ENCODE measurements around the gene MAN2B1. TPM values are rescaled to one million over a fixed set of nuclear protein-coding genes. Genes with fewer than 3 reads are reported as not detected.
"Not testable (repeated sequence)": the region's sequence is repeated elsewhere in the genome, so short reads cannot be mapped to it uniquely, and the experiment has no call there.

The MAN2B1 gene
- polyA plus RNA-seq, 2 of the 4 experiments (the other 2 are of a cell fraction) = 13.0 to 16.3 TPM

DNA sequence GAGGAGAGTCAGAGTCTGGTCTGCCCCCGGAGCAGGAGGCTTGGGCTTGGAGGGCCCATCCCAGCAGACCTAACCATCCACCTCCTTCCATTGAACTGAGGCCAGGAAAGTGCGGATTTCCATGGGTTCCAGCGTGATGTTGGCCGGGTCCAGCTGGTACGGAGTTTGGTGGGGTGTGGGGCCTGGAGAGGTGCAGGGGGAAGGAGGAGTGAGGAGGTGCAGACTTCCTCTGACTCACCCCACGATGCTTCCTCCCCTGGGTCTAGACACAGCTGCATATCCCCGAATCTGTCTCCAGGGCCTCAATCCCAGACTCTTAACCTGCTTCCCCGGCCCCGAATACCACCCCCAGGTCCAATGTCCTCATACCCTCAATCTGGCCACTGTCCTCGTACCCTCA is 20.0 kb downstream of the MAN2B1 start:
- Histone ChIP-seq H3K9me3 (peaks cover 5% of the 10 kb centered on the region; the same call in 1 of the 3 replicates), H3K4me1 (no peaks in the 10 kb centered on the region), H3K27ac (no peak overlapping the region), H3K4me2 (no peak overlapping the region), H3K4me3 (no peak overlapping the region)
- no peak for FAIRE-seq
- WGBS (ENCODE audit: missing lambda C conversion rate) = 93% methylated on average over 6 of the region's 10 CpGs
- CTCF ChIA-PET = no interaction called here
- POLR2A ChIA-PET = no interaction called here
- TF ChIP-seq MAFK (IDR thresholded peaks at IDR 0.05; ENCODE audit: partially characterized antibody) (no peak), HOXB5 (CRISPR knock-in tag; IDR thresholded peaks at IDR 0.05) (no peak), RCOR1 (IDR thresholded peaks at IDR 0.05; ENCODE audit: low read depth, low read length) (no peak), NR3C1 (IDR thresholded peaks at IDR 0.05) (no peak), EHF (CRISPR knock-in tag; IDR thresholded peaks at IDR 0.05) (no peak), TP53 (CRISPR knock-in tag; IDR thresholded peaks at IDR 0.05) (no peak), HDAC2 (IDR thresholded peaks at IDR 0.05) (no peak), RNF2 (IDR thresholded peaks at IDR 0.05; ENCODE audit: borderline replicate concordance, low read depth) (no peak), MAZ (IDR thresholded peaks at IDR 0.05; ENCODE audit: borderline replicate concordance, low read depth, low read length) (no peak), ZSCAN20 (CRISPR knock-in tag; IDR thresholded peaks at IDR 0.05) (no peak), ZNF302 (CRISPR knock-in tag; IDR thresholded peaks at IDR 0.05) (no peak), TFCP2L1 (CRISPR knock-in tag; IDR thresholded peaks at IDR 0.05) (no peak), HOXA7 (CRISPR knock-in tag; IDR thresholded peaks at IDR 0.05) (no peak), FOSL2 (IDR thresholded peaks at IDR 0.05) (no peak), FOSL2 (CRISPR knock-in tag; IDR thresholded peaks at IDR 0.05) (no peak), ELK1 (IDR thresholded peaks at IDR 0.05; ENCODE audit: low read depth, low read length) (no peak), ATOH8 (CRISPR knock-in tag; IDR thresholded peaks at IDR 0.05; ENCODE audit: low read depth) (no peak)
- no peak for ATAC-seq
- no peak for DNase-seq (ENCODE audit: low read depth in 1 of 2, low spot score in 1 of 2)

GRCh38 chr19:12643716-12644115 is 22.8 kb downstream of the MAN2B1 start:
- POLR2A ChIA-PET; H3K4me2 ChIP-seq; FAIRE-seq; H3K4me1 ChIP-seq; H3K27ac ChIP-seq; H3K4me3 ChIP-seq; ATAC-seq; DNase-seq (ENCODE audit: low read depth in 1 of 2, low spot score in 1 of 2); CTCF ChIA-PET: not testable (repeated sequence)
- WGBS (ENCODE audit: missing lambda C conversion rate) = 88% methylated on average over 14 of the region's 14 CpGs
- H3K9me3 ChIP-seq = peaks cover 13% of the 10 kb centered on the region; the same call in 1 of the 3 replicates

DNA sequence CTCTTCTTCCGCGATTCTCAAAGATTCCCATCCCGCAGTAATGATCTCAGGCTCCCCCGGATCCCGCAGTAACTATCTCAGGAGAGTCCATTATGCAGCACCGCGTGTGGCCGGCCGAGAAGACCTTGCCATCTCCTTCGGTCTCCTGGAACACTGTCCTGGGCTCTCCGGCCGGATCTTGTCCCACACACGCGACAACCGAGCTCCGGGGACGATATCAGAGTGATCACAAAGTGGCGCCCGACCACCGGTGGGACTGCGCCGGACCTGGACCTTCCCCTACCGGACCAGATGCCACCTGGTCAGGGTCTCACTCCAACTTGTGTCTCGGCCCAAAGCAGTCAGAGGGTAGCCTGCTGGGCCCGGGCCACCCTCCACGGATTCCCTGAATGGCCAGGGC is 24.0 kb downstream of the MAN2B1 start:
- ChIA-PET POLR2A (no interaction called here), CTCF (interaction anchor here (0.9 kb wide), 1 partner anchor 27 kb away, joined by 3 read pairs; a partner anchor contains a TSS)
- whole genome bisulfite sequencing (ENCODE audit: missing lambda C conversion rate) = 92% methylated on average over 23 of the region's 26 CpGs
- Histone ChIP-seq H3K4me3 (no peak overlapping the region), H3K4me1 (no peaks in the 10 kb centered on the region), H3K27ac (no peak overlapping the region), H3K4me2 (no peak overlapping the region), H3K9me3 (peaks cover 16% of the 10 kb centered on the region; the same call in 1 of the 3 replicates)
- FAIRE-seq (no peak), ATAC-seq (no peak), DNase-seq (ENCODE audit: low read depth in 1 of 2, low spot score in 1 of 2) (no peak)
- TF ChIP-seq CEBPB (IDR thresholded peaks at IDR 0.05) (no peak), HOXB5 (CRISPR knock-in tag; IDR thresholded peaks at IDR 0.05) (no peak), ZC3H11A (IDR thresholded peaks at IDR 0.05) (no peak), BCL3 (IDR thresholded peaks at IDR 0.05) (no peak), ZSCAN20 (CRISPR knock-in tag; IDR thresholded peaks at IDR 0.05) (no peak), ELK1 (IDR thresholded peaks at IDR 0.05; ENCODE audit: low read depth, low read length) (no peak), CHD4 (IDR thresholded peaks at IDR 0.05; ENCODE audit: borderline replicate concordance) (no peak), HEYL (CRISPR knock-in tag; IDR thresholded peaks at IDR 0.05) (no peak), HMGXB4 (CRISPR knock-in tag; IDR thresholded peaks at IDR 0.05; ENCODE audit: borderline replicate concordance) (no peak), FOSB (CRISPR knock-in tag; IDR thresholded peaks at IDR 0.05) (no peak)

Measured in A549 (cell line).